ENCODE data around the gene SAE1. TPM values are rescaled to one million over a fixed set of nuclear protein-coding genes. Genes with fewer than 3 reads are reported as not detected.
A peak's percentile ranks its signal among the peaks of the same experiment; 100 is the strongest.

SAE1 gene
- 40.1 TPM for total RNA-seq (2013)
- polyA plus RNA-seq (10 to 100 TPM; 28.3 to 54.2 (median 46.5) TPM), polyA minus RNA-seq (16.3 and 25.9 TPM in 2 replicates), total RNA-seq (8.4 to 47.3 (median 25.6) reads per million in 11 experiments)

DNA sequence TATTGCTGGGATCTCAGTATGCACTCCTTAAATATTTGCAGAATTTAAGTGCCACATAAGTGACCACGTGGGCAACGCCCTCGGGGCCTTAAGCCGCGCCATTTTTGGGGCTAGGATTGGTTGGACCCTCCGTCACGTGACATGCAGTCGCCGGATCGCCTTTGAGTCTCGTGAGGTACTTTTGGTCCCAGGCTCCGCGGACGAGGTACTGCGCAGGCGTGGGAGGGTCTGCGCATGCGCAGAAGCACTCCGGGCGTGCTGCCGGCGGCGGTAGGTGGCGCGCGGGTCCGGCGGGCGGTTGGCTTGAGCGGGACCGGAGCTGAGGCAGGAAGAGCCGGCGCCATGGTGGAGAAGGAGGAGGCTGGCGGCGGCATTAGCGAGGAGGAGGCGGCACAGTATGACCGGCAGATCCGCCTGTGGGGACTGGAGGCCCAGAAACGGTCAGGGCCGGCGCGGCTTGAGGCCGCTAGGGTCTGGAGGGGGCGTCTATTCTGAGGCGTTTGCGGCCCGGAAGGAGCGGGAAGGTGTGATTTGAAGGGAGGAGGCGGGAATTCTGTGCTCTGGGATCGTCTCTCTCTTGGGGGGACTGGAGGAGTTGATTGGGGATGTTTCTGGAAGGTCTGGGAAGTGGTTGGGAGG, at the start of gene SAE1:
SAE1 (plus strand) TSS at position 247 of the 639 bp plus-strand sequence; CDS start at position 343, 96 bp downstream.
- Histone ChIP-seq H2AFZ (ENCODE audit: insufficient read depth, low read depth, low read length, poor library complexity, severe bottlenecking) (peak within 1 kb of the TSS; percentile 100), H3K27me3 (ENCODE audit: control insufficient read depth in 2 of 2, insufficient read depth in 2 of 2, low read length in 2 of 2) (no peaks in the 10 kb centered on the region), H3K27ac (ENCODE audit: low read depth in 1 of 2, low read length in 2 of 2) (peak within 1 kb of the TSS; percentile 67 to 91), H3K36me3 (replicated peaks in 1 of 2; ENCODE audit: control insufficient read depth in 1 of 2, insufficient read depth in 2 of 2, low read length in 2 of 2) (peaks cover 0 to 4% of the 10 kb centered on the region in 2 donors), H3K9ac (ENCODE audit: insufficient read depth, low read length, poor library complexity, severe bottlenecking) (peak within 1 kb of the TSS; percentile 90), H3K9me3 (replicated peaks in 1 of 2; ENCODE audit: control insufficient read depth in 1 of 2, insufficient read depth in 1 of 2, low read length in 2 of 2) (no peaks in the 10 kb centered on the region), H3K4me1 (ENCODE audit: control insufficient read depth in 1 of 2, insufficient read depth in 2 of 2, low read length in 2 of 2) (peaks cover 14 to 23% of the 10 kb centered on the region in 2 donors), H3K4me3 (replicated peaks in 1 of 3; ENCODE audit: low read depth in 2 of 3, low read length in 3 of 3) (peak within 1 kb of the TSS; percentile 65 to 98 (median 82)), H3K79me2 (ENCODE audit: insufficient read depth, low read length) (peaks cover 51% of the 10 kb centered on the region), H4K20me1 (ENCODE audit: insufficient read depth, low read length) (peaks cover 22% of the 10 kb centered on the region), H3K4me2 (replicated peaks; ENCODE audit: extremely low read depth, low read length, poor library complexity, severe bottlenecking) (peak within 1 kb of the TSS; percentile 99)
- DNase-seq: peak; percentile 98 to 99 (median 99)
- peaks cover 0 to 2% (median 1%) of the 10 kb centered on the region in 3 donors for H3K27me3 Mint-ChIP-seq (ENCODE audit: low read depth in 3 of 3)
- peaks cover 33% of the 10 kb centered on the region for H3K4me1 Mint-ChIP-seq
- peaks cover 13 to 23% of the 10 kb centered on the region in 2 donors for H3K36me3 Mint-ChIP-seq
- intact Hi-C loops (cut with micrococcal nuclease): no loop called here
- WGBS (ENCODE audit: insufficient coverage): 0% methylated on average over 50 of the region's 51 CpGs
- peak within 1 kb of the TSS; percentile 92 to 96 (median 93) for H3K27ac Mint-ChIP-seq
- H3K4me3 Mint-ChIP-seq: peak within 1 kb of the TSS; percentile 98 to 99
- TF ChIP-seq, protein P1, sequence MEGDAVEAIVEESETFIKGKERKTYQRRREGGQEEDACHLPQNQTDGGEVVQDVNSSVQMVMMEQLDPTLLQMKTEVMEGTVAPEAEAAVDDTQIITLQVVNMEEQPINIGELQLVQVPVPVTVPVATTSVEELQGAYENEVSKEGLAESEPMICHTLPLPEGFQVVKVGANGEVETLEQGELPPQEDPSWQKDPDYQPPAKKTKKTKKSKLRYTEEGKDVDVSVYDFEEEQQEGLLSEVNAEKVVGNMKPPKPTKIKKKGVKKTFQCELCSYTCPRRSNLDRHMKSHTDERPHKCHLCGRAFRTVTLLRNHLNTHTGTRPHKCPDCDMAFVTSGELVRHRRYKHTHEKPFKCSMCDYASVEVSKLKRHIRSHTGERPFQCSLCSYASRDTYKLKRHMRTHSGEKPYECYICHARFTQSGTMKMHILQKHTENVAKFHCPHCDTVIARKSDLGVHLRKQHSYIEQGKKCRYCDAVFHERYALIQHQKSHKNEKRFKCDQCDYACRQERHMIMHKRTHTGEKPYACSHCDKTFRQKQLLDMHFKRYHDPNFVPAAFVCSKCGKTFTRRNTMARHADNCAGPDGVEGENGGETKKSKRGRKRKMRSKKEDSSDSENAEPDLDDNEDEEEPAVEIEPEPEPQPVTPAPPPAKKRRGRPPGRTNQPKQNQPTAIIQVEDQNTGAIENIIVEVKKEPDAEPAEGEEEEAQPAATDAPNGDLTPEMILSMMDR (IDR thresholded peaks at IDR 0.05): peak; percentile 38
- H3K9me3 Mint-ChIP-seq: peaks cover 0 to 4% (median 0%) of the 10 kb centered on the region in 7 donors

DNA sequence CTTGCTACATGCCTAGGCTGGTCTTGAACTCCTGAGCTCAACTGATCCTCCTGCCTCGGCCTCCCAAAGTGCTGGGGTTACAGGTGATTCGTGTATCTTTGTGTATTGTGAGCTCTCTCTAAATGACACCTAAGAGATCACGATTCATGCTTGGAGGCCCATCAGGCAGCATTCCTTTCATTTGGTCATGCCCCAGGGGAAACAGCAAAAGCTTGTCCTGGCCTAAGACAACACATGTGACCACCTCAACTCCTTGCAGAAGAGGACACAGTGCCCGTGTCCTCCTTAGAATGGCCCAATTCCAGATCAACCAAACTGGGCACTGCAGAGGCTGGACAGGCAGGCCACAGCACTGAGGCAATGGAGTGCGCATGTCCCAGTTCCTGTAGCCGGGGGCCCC, 49.5 kb upstream of the SAE1 start:
- H3K4me3 ChIP-seq (replicated peaks in 1 of 3; ENCODE audit: low read depth in 2 of 3, low read length in 3 of 3): no peak overlapping the region
- no peak overlapping the region for H3K9ac ChIP-seq (ENCODE audit: insufficient read depth, low read length, poor library complexity, severe bottlenecking)
- intact Hi-C loops (cut with micrococcal nuclease): no loop called here
- peaks cover 66 to 96% of the 10 kb centered on the region in 2 donors for H3K36me3 ChIP-seq (replicated peaks in 1 of 2; ENCODE audit: control insufficient read depth in 1 of 2, insufficient read depth in 2 of 2, low read length in 2 of 2)
- H2AFZ ChIP-seq (ENCODE audit: insufficient read depth, low read depth, low read length, poor library complexity, severe bottlenecking): no peak overlapping the region
- H3K79me2 ChIP-seq (ENCODE audit: insufficient read depth, low read length): peaks cover 6% of the 10 kb centered on the region
- peak overlapping the region in 3 of 7 donors; percentile 45 to 72 (median 54) for H3K27ac Mint-ChIP-seq
- no peak overlapping the region for H3K4me3 Mint-ChIP-seq
- peaks cover under 1 to 2% of the 10 kb centered on the region in 2 donors for H3K4me1 ChIP-seq (ENCODE audit: control insufficient read depth in 1 of 2, insufficient read depth in 2 of 2, low read length in 2 of 2)
- H3K4me2 ChIP-seq (replicated peaks; ENCODE audit: extremely low read depth, low read length, poor library complexity, severe bottlenecking): no peak overlapping the region
- H3K4me1 Mint-ChIP-seq: peaks cover 3% of the 10 kb centered on the region
- H3K9me3 ChIP-seq (replicated peaks in 1 of 2; ENCODE audit: control insufficient read depth in 1 of 2, insufficient read depth in 1 of 2, low read length in 2 of 2): no peaks in the 10 kb centered on the region
- H3K9me3 Mint-ChIP-seq: no peaks in the 10 kb centered on the region
- H3K27me3 Mint-ChIP-seq (ENCODE audit: low read depth in 3 of 3): peaks cover 0 to 3% (median 0%) of the 10 kb centered on the region in 3 donors
- peaks cover 10% of the 10 kb centered on the region for H4K20me1 ChIP-seq (ENCODE audit: insufficient read depth, low read length)
- no peak overlapping the region for H3K27ac ChIP-seq (ENCODE audit: low read depth in 1 of 2, low read length in 2 of 2)
- H3K36me3 Mint-ChIP-seq: peaks cover 71 to 96% of the 10 kb centered on the region in 2 donors
- H3K27me3 ChIP-seq (ENCODE audit: control insufficient read depth in 2 of 2, insufficient read depth in 2 of 2, low read length in 2 of 2): no peaks in the 10 kb centered on the region
- WGBS (ENCODE audit: insufficient coverage): 93% methylated on average over 6 of the region's 6 CpGs
- TF ChIP-seq, protein P1 (IDR thresholded peaks at IDR 0.05): no peak
- no peak for DNase-seq
